Effector memory CD8-positive, alpha-beta T cell (primary cell): ENCODE measurements around the gene KIAA1958.

Experiments used
- ATAC-seq: fragments of 150-1000 bp; cut with Tn5 transposase; replicated peaks from 2 replicates; pipeline ENCODE4 v1.10.0; 2021; ENCODE audit warnings: mild to moderate bottlenecking, moderate library complexity
- DNase-seq, 3 experiments: peaks; one replicate each; pipeline ENCODE4 v3.0.0; 2021
- H3K27ac Mint-ChIP-seq, 2 donors: one replicate each; pipeline ENCODE4 v1.8.0; 2022; ENCODE audit warnings: mild to moderate bottlenecking in 2 of 2, mixed read lengths in 2 of 2, moderate library complexity in 2 of 2
- H3K27me3 Mint-ChIP-seq, 2 donors: one replicate each; pipeline ENCODE4 v1.8.0; 2022; ENCODE audit warnings: mixed read lengths in 2 of 2
- H3K36me3 Mint-ChIP-seq: one replicate; pipeline ENCODE4 v1.8.0; 2022; ENCODE audit warnings: mild to moderate bottlenecking, moderate library complexity, mixed read lengths; ENCODE audit not compliant: insufficient read depth
- H3K4me1 Mint-ChIP-seq, 2 donors: one replicate each; pipeline ENCODE4 v1.8.0; 2022; ENCODE audit warnings: low read depth in 2 of 2, mixed read lengths in 2 of 2
- H3K4me3 Mint-ChIP-seq, 2 donors: one replicate each; pipeline ENCODE4 v1.8.0; 2022; ENCODE audit warnings: mild to moderate bottlenecking in 2 of 2, mixed read lengths in 2 of 2, moderate library complexity in 2 of 2
- H3K9me3 Mint-ChIP-seq, 2 donors: one replicate each; pipeline ENCODE4 v1.8.0; 2022; ENCODE audit warnings: mixed read lengths in 2 of 2
- total RNA-seq, 9 experiments: gene quantifications; one replicate each; lab custom pipeline; 2026; lab: John Stamatoyannopoulos, UW

The KIAA1958 gene
- total RNA-seq, result 3.4 to 13.6 (median 5.4) reads per million in 9 experiments

GRCh38 chr9:112486221-112487007, at the start of gene KIAA1958:
KIAA1958 (plus strand) TSS chr9:112486827; CDS start chr9:112574081, 87,254 bp downstream.
- Mint-ChIP-seq H3K27me3 (no peaks in the 10 kb centered on the region), H3K27ac (peak within 1 kb of the TSS; percentile 92 to 96), H3K36me3 (peaks cover 9% of the 10 kb centered on the region), H3K4me3 (peak within 1 kb of the TSS; percentile 97 to 98), H3K9me3 (no peaks in the 10 kb centered on the region), H3K4me1 (peaks cover 9 to 13% of the 10 kb centered on the region in 2 donors)
- ATAC-seq (peak; percentile 92), DNase-seq (peak; percentile 61 to 68 (median 68))

GRCh38 chr9:112437406-112437805, 49.2 kb upstream of the KIAA1958 start:
- no peaks in the 10 kb centered on the region for H3K9me3 Mint-ChIP-seq
- H3K27me3 Mint-ChIP-seq, result no peaks in the 10 kb centered on the region
- no peak overlapping the region for H3K27ac Mint-ChIP-seq
- DNase-seq, result no peak
- no peak for ATAC-seq
- peaks cover 6% of the 10 kb centered on the region for H3K36me3 Mint-ChIP-seq
- peaks cover 0 to 4% of the 10 kb centered on the region in 2 donors for H3K4me1 Mint-ChIP-seq
- H3K4me3 Mint-ChIP-seq, result no peak overlapping the region

GRCh38 chr9:112439171-112439570, 47.5 kb upstream of the KIAA1958 start:
- ATAC-seq (no peak), DNase-seq (no peak)
- Mint-ChIP-seq H3K4me3 (no peak overlapping the region), H3K27me3 (no peaks in the 10 kb centered on the region), H3K4me1 (no peaks in the 10 kb centered on the region), H3K36me3 (peaks cover 6% of the 10 kb centered on the region), H3K27ac (no peak overlapping the region), H3K9me3 (no peaks in the 10 kb centered on the region)

- peaks cover 6% of the 10 kb centered on the region for H3K36me3 Mint-ChIP-seq
- H3K4me3 Mint-ChIP-seq, result no peak overlapping the region
- DNase-seq (no peak), ATAC-seq (no peak)
- no peaks in the 10 kb centered on the region for H3K9me3 Mint-ChIP-seq
- no peak overlapping the region for H3K27ac Mint-ChIP-seq
- no peaks in the 10 kb centered on the region for H3K27me3 Mint-ChIP-seq
- no peaks in the 10 kb centered on the region for H3K4me1 Mint-ChIP-seq
These were observed 46.8 kb upstream of the KIAA1958 start for GRCh38 chr9:112439825-112440224.

- H3K36me3 Mint-ChIP-seq, result peaks cover 3% of the 10 kb centered on the region
- H3K27me3 Mint-ChIP-seq, result no peaks in the 10 kb centered on the region
- DNase-seq (peak; percentile 1 to 24 (median 16)), ATAC-seq (no peak)
- no peak overlapping the region for H3K4me3 Mint-ChIP-seq
- no peaks in the 10 kb centered on the region for H3K4me1 Mint-ChIP-seq
- no peak overlapping the region for H3K27ac Mint-ChIP-seq
- no peaks in the 10 kb centered on the region for H3K9me3 Mint-ChIP-seq
These were observed 43.4 kb upstream of the KIAA1958 start for GRCh38 chr9:112443200-112443599.

- H3K4me1 Mint-ChIP-seq, result no peaks in the 10 kb centered on the region
- no peaks in the 10 kb centered on the region for H3K9me3 Mint-ChIP-seq
These were observed 43.0 kb upstream of the KIAA1958 start for GRCh38 chr9:112443636-112444035.

GRCh38 chr9:112445196-112445595, 41.4 kb upstream of the KIAA1958 start:
- Mint-ChIP-seq H3K9me3 (no peaks in the 10 kb centered on the region), H3K27ac (no peak overlapping the region), H3K4me3 (no peak overlapping the region), H3K27me3 (no peaks in the 10 kb centered on the region), H3K4me1 (no peaks in the 10 kb centered on the region), H3K36me3 (peaks cover 6% of the 10 kb centered on the region)
- no peak for ATAC-seq
- no peak for DNase-seq

More at GRCh38 chr9:112443636-112444035, 43.0 kb upstream of the KIAA1958 start:
- H3K27me3 Mint-ChIP-seq, result no peaks in the 10 kb centered on the region
- no peak overlapping the region for H3K4me3 Mint-ChIP-seq
- no peak for DNase-seq
- H3K27ac Mint-ChIP-seq, result no peak overlapping the region
- peaks cover 6% of the 10 kb centered on the region for H3K36me3 Mint-ChIP-seq
- no peak for ATAC-seq

GRCh38 chr9:112446080-112446479, 40.5 kb upstream of the KIAA1958 start:
- Mint-ChIP-seq H3K27ac (no peak overlapping the region), H3K4me3 (no peak overlapping the region), H3K27me3 (no peaks in the 10 kb centered on the region), H3K4me1 (no peaks in the 10 kb centered on the region), H3K9me3 (no peaks in the 10 kb centered on the region), H3K36me3 (peaks cover 6% of the 10 kb centered on the region)
- ATAC-seq (no peak), DNase-seq (no peak)

GRCh38 chr9:112446526-112446925, 40.1 kb upstream of the KIAA1958 start:
- Mint-ChIP-seq H3K36me3 (peaks cover 6% of the 10 kb centered on the region), H3K27me3 (no peaks in the 10 kb centered on the region), H3K4me1 (no peaks in the 10 kb centered on the region), H3K4me3 (no peak overlapping the region), H3K27ac (no peak overlapping the region), H3K9me3 (no peaks in the 10 kb centered on the region)
- DNase-seq, result no peak
- ATAC-seq, result no peak

- no peak for DNase-seq
- Mint-ChIP-seq H3K27me3 (no peaks in the 10 kb centered on the region), H3K36me3 (peaks cover 3% of the 10 kb centered on the region), H3K4me1 (no peaks in the 10 kb centered on the region), H3K4me3 (no peak overlapping the region), H3K27ac (no peak overlapping the region), H3K9me3 (no peaks in the 10 kb centered on the region)
- no peak for ATAC-seq
These were observed 39.3 kb upstream of the KIAA1958 start for GRCh38 chr9:112447283-112447761.

- H3K4me3 Mint-ChIP-seq, result no peak overlapping the region
These were observed 23.8 kb upstream of the KIAA1958 start for GRCh38 chr9:112462855-112463254.

GRCh38 chr9:112465352-112465751, 21.3 kb upstream of the KIAA1958 start:
- Mint-ChIP-seq H3K36me3 (peaks cover 6% of the 10 kb centered on the region), H3K9me3 (no peaks in the 10 kb centered on the region), H3K27me3 (no peaks in the 10 kb centered on the region), H3K27ac (no peak overlapping the region), H3K4me1 (no peaks in the 10 kb centered on the region), H3K4me3 (no peak overlapping the region)
- DNase-seq, result no peak
- ATAC-seq, result no peak

More at GRCh38 chr9:112462855-112463254, 23.8 kb upstream of the KIAA1958 start:
- H3K27me3 Mint-ChIP-seq, result no peaks in the 10 kb centered on the region
- ATAC-seq (no peak), DNase-seq (no peak)
- H3K9me3 Mint-ChIP-seq, result no peaks in the 10 kb centered on the region
- H3K4me1 Mint-ChIP-seq, result no peaks in the 10 kb centered on the region
- no peak overlapping the region for H3K27ac Mint-ChIP-seq
- peaks cover 9% of the 10 kb centered on the region for H3K36me3 Mint-ChIP-seq

GRCh38 chr9:112472996-112473395, 13.6 kb upstream of the KIAA1958 start:
- Mint-ChIP-seq H3K4me1 (no peaks in the 10 kb centered on the region), H3K4me3 (no peak overlapping the region), H3K36me3 (no peaks in the 10 kb centered on the region), H3K9me3 (no peaks in the 10 kb centered on the region), H3K27ac (no peak overlapping the region), H3K27me3 (no peaks in the 10 kb centered on the region)
- ATAC-seq (no peak), DNase-seq (no peak)

GRCh38 chr9:112473986-112474385, 12.6 kb upstream of the KIAA1958 start:
- Mint-ChIP-seq H3K36me3 (no peaks in the 10 kb centered on the region), H3K4me3 (no peak overlapping the region), H3K27me3 (no peaks in the 10 kb centered on the region), H3K9me3 (no peaks in the 10 kb centered on the region), H3K27ac (no peak overlapping the region), H3K4me1 (no peaks in the 10 kb centered on the region)
- no peak for ATAC-seq
- DNase-seq, result no peak
